ENCODE results near the gene HBB.

HBB gene

GRCh38 chr11:5196731-5197130, 30.1 kb downstream of the HBB start:
- DNase-seq: no peak
- Histone ChIP-seq H3K36me3 (no peaks in the 10 kb centered on the region), H3K4me3 (no peak overlapping the region), H3K27ac (no peak overlapping the region), H3K9me3 (no peaks in the 10 kb centered on the region), H3K4me1 (no peaks in the 10 kb centered on the region), H3K27me3 (no peaks in the 10 kb centered on the region)
- intact Hi-C loops (cut with DNase I; ENCODE audit: low total_unique reads): no loop called here
- TF ChIP-seq CTCF (IDR thresholded peaks at IDR 0.05): no peak

DNA sequence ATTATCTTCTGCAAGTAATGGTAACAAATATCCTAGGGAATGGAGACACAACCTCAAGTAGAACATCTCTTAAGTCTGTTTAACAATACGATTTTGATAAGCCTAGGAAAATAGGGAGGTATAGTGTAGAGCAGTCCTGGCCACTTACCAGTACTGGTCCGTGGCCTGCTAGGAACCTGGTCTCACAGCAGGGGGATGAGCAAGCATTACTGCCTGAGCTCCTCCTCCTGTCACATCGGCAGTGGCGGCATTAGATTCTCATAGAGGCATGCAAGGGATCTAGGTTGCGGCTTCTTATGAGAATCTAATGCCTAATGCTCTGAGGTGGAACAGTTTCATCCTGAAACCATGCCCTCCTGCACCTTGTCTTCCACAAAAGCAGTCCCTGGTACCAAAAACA, 30.8 kb downstream of the HBB start:
- intact Hi-C loops (cut with DNase I; ENCODE audit: low total_unique reads): no loop called here
- H3K27me3 ChIP-seq: no peaks in the 10 kb centered on the region
- no peaks in the 10 kb centered on the region for H3K9me3 ChIP-seq
- TF ChIP-seq CTCF (IDR thresholded peaks at IDR 0.05): no peak
- no peaks in the 10 kb centered on the region for H3K36me3 ChIP-seq
- no peak for DNase-seq
- H3K4me3 ChIP-seq: no peak overlapping the region
- no peaks in the 10 kb centered on the region for H3K4me1 ChIP-seq
- H3K27ac ChIP-seq: no peak overlapping the region

- Histone ChIP-seq H3K27me3 (no peaks in the 10 kb centered on the region), H3K4me3 (no peak overlapping the region), H3K9me3 (peaks cover 0 to 5% (median 0%) of the 10 kb centered on the region in 3 donors), H3K4me1 (no peaks in the 10 kb centered on the region), H3K27ac (no peak overlapping the region), H3K36me3 (no peaks in the 10 kb centered on the region)
- intact Hi-C loops (cut with DNase I; ENCODE audit: low total_unique reads): no loop called here
- TF ChIP-seq CTCF (IDR thresholded peaks at IDR 0.05): no peak
- DNase-seq: no peak
Measured at GRCh38 chr11:5192738-5193137, 34.1 kb downstream of the HBB start.

GRCh38 chr11:5188201-5188600, 38.7 kb downstream of the HBB start:
- H3K36me3 ChIP-seq: no peaks in the 10 kb centered on the region
- no peak for TF ChIP-seq CTCF (IDR thresholded peaks at IDR 0.05)
- H3K4me3 ChIP-seq: no peak overlapping the region
- peaks cover 0 to 5% (median 0%) of the 10 kb centered on the region in 3 donors for H3K9me3 ChIP-seq
- H3K4me1 ChIP-seq: no peaks in the 10 kb centered on the region
- no peaks in the 10 kb centered on the region for H3K27me3 ChIP-seq
- H3K27ac ChIP-seq: no peak overlapping the region
- DNase-seq: no peak
- intact Hi-C loops (cut with DNase I; ENCODE audit: low total_unique reads): no loop called here

GRCh38 chr11:5178046-5178837, 48.6 kb downstream of the HBB start:
- TF ChIP-seq CTCF (IDR thresholded peaks at IDR 0.05): no peak

More at GRCh38 chr11:5178046-5178837, 48.6 kb downstream of the HBB start:
- Histone ChIP-seq H3K36me3 (no peaks in the 10 kb centered on the region), H3K27me3 (no peaks in the 10 kb centered on the region), H3K27ac (no peak overlapping the region), H3K9me3 (no peaks in the 10 kb centered on the region), H3K4me1 (no peaks in the 10 kb centered on the region), H3K4me3 (no peak overlapping the region)
- intact Hi-C loops (cut with DNase I; ENCODE audit: low total_unique reads): no loop called here
- DNase-seq: no peak

All from tibial artery (tissue), 4 donors.